Limb (tissue), 2 donors: ENCODE measurements around the gene SRRM5.
"Not testable (repeated sequence)": the region's sequence is repeated elsewhere in the genome, so short reads cannot be mapped to it uniquely, and the experiment has no call there.

ENCODE experiments used
- DNase-seq, 2 donors: peaks; one replicate each; pipeline ENCODE4 v3.0.0-alpha.2; 2016; ENCODE audit errors: extremely low spot score in 2 of 2

Gene SRRM5, protein sequence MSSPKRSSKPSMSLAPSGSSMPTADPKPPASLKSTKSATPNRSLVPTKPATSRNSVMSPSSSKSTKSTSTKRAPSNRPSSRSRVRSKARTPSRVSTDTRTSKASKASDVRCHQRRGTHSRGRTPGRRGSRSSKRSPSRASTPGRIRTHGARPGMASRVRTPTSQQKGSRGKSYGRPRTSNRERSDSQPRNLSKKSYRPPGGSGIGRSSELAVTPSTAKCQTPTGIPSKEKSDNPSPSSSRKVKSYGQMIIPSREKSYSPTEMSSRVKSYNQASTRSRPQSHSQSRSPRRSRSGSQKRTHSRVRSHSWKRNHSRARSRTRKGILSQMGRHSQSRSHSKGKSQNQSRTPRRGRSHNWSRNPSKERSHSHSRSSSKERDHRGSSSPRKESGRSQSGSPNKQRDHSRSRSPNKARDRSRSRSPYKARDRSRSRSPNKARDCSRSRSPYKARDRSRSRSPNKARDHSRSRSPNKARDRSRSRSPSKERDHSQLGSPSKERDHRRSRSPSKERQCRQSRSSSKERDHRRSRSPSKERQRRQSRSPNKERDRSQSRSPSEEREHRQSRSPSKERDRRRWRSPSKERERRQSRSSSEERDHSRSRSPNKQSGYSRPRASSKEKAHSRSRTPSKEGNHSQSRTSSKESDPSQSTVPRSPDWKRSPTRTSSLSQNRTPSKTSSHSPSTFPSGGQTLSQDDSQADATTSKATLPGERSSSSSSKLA

DNA sequence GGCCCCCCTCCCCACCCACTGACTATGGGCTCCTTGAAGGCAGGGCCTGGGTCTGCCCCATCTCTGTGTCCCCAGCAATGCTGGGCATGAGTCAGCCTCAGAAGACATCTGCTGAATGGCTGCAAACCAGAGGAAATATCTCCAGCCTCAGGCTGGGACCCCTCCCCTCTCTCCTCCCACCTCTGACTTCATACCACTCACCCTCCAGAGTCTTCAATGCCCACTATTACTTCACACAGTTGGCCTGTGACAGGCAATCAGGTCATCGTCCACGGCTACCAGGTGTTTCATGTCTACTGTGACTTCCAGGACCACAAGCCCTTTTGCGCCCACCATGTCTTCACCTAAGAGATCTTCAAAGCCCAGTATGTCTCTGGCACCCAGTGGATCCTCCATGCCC is at the start of gene SRRM5:
Gene SRRM5, plus strand, starts transcription at position 301 of the 400 bp plus-strand sequence. Its CDS starts 34 bp downstream, at position 335.
- DNase-seq = no peak

DNA sequence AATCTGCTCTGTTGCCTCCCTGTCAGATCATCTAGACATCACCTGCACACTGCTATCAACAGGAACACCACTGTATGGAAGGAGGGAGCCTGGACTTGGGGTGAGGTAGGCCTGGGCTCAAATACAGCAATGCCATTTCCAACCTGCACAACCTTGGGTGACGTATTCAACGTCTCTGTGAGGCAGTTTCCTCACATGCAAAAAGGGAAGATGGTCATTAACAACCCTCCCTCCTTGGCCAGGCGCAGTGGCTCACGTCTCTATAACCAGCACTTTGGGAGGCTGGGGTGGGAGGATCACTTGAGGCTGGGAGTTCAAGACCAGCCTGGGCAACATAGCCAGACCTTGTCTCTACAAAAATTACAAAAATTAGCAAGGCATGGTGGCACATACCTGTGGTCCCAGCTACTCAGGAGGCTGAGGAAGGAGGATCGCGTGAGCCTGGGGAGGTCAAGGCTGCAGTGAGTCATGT is 49.6 kb upstream of the SRRM5 start:
- no peak for DNase-seq

DNA sequence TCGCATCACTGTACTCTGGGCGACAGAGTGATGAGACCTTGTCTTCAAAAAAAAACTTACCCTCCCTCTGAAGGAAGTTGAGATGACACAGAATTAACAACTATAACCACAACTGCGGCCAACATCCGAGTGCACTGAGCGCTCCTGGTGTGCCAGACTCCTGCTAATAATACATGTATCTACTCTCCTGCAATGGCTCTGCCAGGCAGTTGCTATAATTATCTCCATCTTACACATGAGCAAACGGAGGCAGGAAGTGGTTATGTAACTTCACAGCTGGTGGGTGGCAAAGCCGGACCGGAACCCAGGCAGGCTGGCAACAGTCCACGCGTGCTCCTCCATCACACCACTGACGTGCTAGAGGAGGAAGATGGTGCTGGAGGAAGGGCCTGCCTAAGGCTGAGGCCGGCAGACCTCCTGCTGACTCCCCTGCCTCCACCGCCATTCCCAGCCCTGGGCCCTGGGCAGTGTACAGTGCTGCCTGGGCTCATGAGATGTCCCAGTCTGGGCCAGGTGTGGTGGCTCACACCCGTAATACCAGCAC is 49.1 kb upstream of the SRRM5 start:
- no peak for DNase-seq

DNA sequence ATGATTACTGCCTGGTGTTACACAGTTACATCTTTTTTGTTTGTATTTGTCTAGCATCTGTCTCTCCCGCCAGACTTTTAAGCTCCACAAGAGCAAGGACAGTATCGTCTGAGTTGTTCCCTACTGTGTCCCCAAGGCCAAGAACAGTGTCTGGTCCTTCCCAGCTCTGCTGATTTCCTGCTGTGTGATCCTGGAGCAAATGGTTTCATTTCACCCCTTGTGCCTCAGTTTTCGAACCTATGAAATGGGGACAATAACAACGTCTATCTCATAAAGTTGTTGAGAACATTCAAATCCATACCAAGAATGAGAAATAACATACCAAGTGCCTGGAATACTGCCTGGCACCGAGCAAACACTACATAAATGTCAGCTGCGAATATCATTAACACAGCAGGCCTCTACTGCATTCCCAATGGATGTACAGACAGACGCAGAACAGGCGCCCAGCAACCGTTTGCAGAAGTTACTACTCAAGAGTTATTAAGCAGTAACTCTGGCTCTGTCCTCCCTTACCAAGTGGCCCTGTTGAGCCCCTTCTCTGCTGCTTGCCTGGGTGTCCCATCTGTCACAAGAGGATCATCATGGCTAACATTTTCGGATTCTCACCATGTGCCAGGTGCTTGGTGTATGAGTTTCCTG is 48.0 kb upstream of the SRRM5 start:
- no peak for DNase-seq

DNA sequence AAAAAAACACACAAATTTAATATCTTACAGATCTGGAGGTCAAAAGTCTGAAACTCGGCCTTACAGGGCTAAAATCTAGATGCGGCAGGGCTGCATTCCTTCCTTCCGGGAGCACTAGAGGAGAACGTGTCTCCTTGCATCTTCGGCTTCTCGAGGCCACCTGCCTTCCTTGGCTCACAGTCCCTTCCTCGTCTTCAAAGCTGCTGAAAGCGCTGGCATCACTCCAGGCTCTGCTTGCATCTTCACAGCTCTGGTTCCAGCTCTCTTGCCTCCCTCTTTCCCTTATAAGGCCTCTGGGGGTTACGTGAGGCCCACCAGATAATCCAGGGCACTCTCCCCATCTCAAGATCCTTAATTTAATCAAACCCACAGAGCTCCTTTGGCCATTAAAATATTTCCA is 47.1 kb upstream of the SRRM5 start:
- DNase-seq = no peak

DNA sequence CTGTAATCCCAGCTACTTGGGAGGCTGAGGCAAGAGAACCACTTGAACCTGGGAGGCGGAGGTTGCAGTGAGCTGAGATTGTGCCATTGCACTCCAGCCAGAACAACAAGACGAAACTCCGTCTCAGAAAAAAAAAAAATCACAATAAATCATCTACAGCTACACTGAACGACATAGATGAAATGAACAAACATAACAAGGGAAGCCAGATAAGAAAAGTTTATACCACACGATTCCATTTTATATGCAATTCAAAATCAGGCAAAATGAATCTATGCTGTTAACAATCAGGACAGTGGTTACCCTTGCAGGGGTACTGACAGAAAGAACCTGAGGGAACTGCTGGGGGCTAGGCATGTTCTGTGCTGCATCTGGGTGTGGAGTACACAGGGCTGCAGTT is 42.2 kb upstream of the SRRM5 start:
- no peak for DNase-seq

DNA sequence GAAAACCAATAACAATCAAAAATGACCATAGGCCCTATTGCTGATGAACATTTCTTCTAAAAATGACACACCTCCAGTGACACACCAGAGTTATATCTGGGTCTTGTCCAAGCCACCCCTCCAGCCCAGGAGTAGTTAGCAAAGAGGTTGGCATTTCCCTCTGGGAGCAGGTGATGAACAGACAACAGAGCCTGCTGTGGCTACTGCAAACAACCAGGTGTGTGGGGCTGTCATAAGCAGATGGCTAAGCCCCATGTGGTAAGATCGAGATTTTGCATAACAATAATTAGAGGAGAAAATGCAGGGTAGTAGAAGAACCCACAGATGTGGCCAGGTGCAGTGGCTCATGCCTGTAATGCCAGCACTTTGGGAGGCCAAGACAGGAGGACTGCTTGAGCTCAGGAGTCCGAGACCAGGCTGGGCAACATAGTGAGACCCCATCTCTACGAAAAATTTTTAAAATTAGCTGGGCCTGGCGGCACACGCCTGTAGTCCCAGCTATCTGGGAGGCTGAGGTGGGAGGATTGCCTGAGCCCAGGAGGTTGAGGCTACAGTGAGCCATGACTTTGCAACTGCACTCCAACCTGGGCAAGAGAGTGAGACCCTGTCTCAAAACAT is 41.6 kb upstream of the SRRM5 start:
- no peak for DNase-seq

DNA sequence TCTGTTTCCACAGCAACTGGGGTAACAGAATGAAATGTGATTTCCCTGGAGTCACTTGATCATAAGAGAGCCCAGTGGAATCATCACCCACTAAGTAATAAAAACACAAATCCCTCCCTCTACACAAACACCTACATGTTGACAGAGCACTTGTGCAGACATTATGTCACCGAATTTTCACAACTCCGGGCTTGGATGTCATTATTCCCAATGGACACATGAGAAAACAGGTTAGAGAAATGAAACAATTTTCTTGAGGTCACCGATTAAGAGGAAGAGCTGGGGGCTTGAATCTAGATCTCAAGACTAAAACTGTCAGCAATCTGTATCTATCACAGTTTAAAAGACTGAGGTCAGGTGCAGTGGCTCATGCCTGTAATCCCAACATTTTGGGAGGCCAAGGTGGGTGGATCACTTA is 39.7 kb upstream of the SRRM5 start:
- DNase-seq = no peak

DNA sequence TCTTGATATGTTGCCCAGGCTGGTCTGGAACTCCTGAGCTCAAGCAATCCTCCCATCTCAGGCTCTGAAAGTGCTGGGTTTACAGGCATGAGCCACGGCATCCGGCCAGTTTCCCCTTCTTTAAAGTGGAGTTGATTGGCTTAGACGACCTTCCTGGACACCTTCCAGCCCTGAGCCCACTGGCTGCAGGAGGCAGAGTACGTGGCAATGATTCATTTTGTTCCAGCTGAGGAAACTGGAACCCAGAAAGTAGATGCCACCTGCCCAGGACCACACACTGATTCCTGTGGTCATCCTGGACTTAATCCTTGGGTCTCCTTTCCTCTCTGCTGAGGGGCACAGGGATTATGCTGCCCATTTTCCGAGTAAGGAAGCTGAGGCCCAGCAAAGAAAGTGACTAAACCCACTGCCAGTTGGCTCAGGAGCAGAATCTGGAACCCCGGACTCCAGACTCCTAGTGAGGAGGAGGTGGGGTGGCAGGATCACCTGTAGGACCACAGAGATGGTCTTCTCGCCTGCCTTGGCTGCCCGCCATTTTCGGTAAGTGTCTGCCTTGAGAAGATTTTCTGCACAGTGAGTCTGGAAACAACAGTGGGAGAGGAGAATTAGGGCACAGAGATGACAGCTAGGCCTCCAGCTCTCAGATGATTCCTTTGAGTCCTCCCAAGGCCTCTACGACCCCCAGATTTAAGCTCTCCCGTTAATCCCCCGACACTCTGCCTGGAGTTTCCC is 37.3 kb upstream of the SRRM5 start:
- no peak for DNase-seq

DNA sequence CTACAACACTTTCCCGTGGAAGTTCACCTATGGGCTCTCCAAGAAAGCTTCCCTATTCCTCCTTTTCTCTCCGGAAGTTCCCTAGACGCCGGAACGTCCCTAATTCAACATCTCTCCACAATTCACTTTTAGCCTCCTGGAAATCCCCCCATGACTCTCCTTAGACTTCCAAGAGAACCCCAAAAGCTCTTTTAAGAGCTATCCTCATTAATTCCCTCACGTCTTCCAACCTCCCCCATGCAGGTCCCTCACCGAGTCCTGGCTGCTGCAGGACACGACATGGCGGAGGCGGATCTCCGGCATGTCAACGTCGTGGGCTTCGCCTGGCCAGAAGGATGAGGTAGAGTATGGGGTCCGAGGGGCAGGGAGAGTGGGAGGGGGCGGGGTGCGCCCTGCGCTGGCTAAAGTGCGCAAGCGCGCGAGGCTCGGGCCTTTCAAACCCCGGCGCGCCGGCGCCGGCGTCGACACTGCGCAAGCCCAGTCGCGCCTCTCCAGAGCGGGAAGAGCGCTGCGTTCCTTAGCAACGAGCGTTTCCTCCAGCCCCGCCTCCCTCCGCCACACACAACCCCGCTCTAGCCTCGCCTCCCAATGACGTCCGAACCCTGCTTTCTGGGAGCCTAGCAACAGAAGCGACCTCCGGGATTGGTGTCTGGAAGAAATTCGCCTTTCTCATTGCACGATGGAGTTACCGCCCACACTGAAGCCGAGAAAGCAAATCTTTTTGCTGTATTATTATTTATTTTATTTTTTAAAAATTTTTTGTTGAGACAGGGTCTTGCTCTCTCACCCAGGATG is 36.5 kb upstream of the SRRM5 start, which contains the start of the genes PINLYP and XRCC1:
Gene PINLYP, plus strand, starts transcription at position 646 of the 795 bp plus-strand sequence. CDS start 1,391 bp downstream, outside the sequence.
Gene XRCC1, minus strand, starts transcription at position 372 of the 795 bp plus-strand sequence. Its CDS starts 69 bp downstream, at position 303.
- peak; percentile 98 to 99 for DNase-seq

DNA sequence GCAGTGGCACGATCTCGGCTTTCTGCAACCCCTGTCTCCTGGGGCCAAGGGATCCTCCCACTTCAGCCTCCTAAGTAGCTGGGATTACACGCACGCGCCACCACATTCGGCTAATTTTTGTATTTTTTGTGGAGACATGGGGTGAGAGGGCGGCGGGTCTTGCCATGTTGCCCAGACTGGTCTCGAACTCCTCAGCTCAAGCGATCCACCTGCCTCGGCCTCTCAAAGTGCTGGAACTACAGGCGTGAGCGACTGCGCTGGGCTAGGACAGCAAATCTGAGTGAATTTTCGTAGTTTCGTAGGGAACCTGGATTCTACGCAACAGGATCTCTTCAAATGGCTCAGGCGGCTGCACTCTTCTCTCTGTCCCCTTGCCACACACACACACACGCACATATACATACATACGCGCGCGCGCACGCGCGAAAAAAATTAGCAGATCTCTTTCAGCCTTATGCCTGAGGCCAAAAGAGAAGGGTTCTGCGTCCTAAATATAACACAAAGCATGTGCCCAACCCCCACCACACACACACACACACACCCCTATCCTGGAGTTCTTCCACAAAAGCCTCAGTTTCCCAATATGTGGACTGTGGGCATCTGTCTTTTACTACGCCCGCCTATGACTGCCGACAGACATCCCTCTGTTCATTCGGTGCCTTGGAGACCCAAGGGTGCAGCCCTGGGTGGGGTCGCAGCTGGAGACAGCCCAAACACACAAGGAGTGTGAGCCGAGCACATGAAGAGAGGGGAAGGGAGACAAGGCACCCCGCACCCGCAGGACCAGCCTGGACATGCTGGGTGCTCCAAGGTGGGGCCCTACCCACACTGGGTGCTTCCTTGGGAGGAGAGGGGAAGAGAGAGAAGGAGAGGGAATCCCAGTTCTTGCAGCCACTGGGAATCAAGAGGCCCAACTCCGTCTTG is 35.7 kb upstream of the SRRM5 start:
- DNase-seq = peak in 1 of 2 donors; percentile 51

DNA sequence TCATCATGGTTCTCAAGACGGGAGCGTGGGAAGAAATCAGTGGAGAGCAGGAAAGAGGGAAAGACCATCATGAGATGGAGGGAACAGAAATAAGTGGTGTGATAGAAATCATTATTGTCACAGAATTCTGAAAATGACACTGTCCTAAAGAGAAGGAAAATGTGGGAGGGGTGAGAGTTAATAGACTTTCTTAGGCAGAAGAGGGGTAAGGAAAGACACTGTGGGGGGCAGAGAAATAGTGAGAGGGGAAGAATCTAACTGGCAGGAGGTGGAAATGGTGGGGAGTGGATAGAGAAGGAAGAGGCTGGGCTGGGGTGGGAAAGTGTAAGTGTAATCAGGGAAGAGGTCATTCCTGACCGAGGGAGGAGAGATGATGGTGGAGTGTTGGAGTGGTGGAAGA is 33.1 kb upstream of the SRRM5 start:
- DNase-seq = no peak

DNA sequence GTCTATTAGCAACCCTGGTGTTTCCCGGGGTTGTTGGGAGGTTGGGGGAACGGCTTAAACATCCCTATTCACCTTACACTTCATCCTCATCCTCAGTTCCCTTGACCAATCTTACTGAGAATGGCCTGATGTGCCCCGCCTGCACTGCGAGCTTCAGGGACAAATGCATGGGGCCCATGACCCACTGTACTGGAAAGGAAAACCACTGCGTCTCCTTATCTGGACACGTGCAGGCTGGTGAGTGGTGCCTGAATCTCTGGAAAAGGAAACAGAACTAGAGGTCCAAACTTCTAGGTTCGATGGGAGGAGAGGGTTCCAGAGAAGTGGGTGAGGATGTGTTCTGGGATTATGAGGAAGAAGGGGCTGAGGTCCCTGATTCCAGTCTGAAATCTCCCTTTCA is 30.4 kb upstream of the SRRM5 start:
- no peak for DNase-seq

DNA sequence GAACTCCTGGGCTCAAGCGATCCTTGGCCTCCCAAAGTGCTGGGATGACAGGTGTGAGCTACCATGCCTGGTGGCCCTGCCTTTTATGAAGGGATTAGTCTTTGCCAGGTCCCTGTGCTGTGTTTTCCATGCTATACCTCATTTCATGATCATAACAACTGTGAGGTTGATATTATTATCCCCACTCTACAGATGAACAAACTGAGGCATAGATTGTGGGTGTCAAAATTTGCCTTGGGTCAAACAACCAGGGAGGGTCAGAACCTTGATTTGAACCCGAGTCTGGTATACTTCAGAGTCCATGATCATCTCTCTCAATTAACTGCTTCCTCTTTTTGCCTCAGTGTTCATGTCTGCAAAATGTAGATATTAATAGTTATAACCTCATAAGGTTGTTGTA is 29.4 kb upstream of the SRRM5 start:
- DNase-seq = no peak

DNA sequence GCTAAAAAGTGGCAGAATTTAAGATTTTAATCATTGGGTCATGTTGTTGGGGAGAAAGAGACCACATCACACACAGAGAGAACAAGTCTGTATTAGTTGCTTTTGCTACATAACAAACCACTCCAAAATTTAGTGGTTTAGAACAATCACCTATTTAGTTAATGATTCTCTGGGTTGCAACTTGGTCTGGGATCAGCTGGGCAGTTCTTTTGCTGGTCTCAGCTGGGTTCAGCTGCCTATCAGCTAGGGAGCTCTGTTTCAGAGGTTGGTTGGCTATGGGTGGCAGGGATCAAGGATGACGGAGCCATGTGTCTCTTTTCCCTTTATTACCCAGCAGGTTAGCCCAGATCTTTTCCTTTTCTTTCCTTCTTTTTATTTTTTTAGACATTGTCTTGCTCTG is 27.4 kb upstream of the SRRM5 start:
- no peak for DNase-seq

DNA sequence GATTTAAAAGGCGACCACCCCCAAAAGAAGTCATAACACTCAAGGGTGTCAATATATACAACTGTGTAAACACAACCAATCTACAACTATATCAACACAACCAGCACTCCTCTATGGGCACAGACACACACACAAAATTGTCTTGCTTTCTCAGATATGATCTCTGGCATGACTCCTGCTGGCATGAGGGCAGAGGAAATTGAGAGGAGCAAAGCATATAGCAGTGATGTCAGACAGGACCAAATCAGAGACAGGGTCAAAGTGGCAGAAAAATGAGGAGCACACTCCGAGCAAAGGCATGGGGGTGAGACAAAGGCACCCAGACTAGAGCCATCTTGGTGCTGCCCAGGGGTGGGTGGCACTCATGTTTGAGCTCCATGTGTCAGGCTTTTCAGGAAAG is 25.5 kb upstream of the SRRM5 start:
- DNase-seq = no peak

DNA sequence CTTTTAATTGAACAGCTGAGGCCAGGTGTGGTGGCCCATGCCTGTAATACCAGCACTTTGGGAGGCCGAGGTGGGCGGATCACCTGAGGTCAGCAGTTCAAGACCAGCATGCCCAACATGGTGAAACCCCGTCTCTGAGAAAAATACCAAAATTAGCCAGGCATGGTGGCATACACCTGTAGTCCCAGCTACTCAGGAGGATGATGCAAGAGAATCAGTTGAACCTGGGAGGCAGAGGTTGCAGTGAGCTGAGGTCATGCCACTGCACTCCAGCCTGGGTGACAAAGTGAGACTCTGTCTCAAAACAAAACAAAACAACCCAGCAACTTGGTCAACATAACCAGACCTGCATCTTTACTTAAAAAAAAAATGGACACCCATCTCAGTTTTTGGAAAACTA is 24.9 kb upstream of the SRRM5 start:
- DNase-seq = not testable (repeated sequence)

DNA sequence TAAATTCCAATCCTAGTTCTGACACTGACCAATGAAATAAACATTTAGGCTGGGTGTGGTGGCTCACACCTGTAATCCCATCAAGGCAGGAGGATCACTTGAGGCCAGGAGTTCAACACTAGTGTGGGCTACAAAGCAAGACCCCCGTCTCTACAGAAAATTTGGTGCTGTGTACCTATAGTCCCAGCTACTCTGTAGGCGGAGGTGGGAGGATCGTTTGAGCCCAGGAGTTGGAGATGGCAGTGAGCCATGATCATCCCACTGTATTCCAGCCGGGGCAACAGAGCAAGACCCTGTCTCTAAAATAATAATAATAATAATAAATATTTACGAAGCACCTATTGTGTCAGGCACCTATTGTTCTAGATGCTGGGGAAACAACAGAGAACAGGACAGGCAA is 22.6 kb upstream of the SRRM5 start:
- no peak for DNase-seq

DNA sequence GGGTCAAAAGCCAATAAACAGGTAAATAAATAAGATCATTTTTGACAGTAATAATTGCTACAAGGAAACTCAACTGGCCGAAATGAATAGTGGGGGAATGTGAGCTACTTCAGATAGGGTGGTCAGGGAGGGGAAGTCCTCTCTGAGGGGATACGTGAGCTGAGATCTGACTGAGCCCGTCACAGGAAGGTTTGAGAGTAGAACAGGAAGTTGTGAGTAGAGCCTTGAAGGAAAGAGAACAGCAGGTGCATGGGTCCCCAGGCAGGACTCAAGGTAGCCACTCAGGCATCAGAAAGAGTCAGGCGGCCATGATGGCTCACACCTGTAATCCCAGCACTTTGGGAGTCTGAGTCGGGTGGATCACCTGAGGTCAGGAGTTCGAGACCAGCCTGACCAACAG is 22.2 kb upstream of the SRRM5 start:
- DNase-seq = no peak
